IMR-90 (cell line): ENCODE data around the gene ATF4. TPM values are rescaled to one million over a fixed set of nuclear protein-coding genes. Genes with fewer than 3 reads are reported as not detected.

Experiments used
- ATAC-seq: fragments of 200-7000 bp; cut with Tn5 transposase; 2 replicates; pipeline ENCODE4 v1.9.1; 2020; ENCODE audit warnings: low read depth, mild to moderate bottlenecking, moderate library complexity
- BruUV-seq: library from RNA; stranded (reverse); fragments of 400-500 nt; replicated peaks from 2 replicates; lab custom pipeline; 2021; lab: Mats Ljungman, UMichigan
- CTCF ChIA-PET: fragments of 300-600 bp; formaldehyde crosslinking; extraction: SDS; loops from one replicate; lab custom pipeline; 2021; ENCODE audit warnings: antibody characterized with exemption; lab: Yijun Ruan, JAX
- POLR2A ChIA-PET: fragments of 300-600 bp; sonication (Branson Sonifier 250); formaldehyde crosslinking; loops from one replicate; lab custom pipeline; 2022; ENCODE audit warnings: antibody characterized with exemption; ENCODE audit not compliant: unreplicated experiment; lab: Charles Lee
- DNase-seq: peaks from one replicate; pipeline ENCODE4 v3.0.0; 2013
- H2AFZ ChIP-seq: replicated peaks from 2 replicates; pipeline ENCODE3; 2013; ENCODE audit warnings: low read length, mild to moderate bottlenecking; ENCODE audit not compliant: poor library complexity
- H2AK5ac ChIP-seq: 2 replicates; pipeline ENCODE4 v1.6.1; 2013; ENCODE audit warnings: low read depth, low read length, inconsistent platforms
- H2AK9ac ChIP-seq: replicated peaks from 2 replicates; pipeline ENCODE3; 2013; ENCODE audit warnings: mild to moderate bottlenecking, low read depth, low read length, moderate library complexity; ENCODE audit not compliant: poor library complexity
- H2BK120ac ChIP-seq: 2 replicates; pipeline ENCODE4 v1.6.1; 2013; ENCODE audit warnings: low read depth, low read length, inconsistent platforms
- H2BK15ac ChIP-seq: 3 replicates; pipeline ENCODE4 v1.6.1; 2013; ENCODE audit warnings: low read depth, low read length, inconsistent platforms
- H2BK20ac ChIP-seq: 2 replicates; pipeline ENCODE4 v1.6.1; 2013; ENCODE audit warnings: low read depth, mild to moderate bottlenecking, inconsistent platforms, low read length, moderate library complexity
- H2BK5ac ChIP-seq: 2 replicates; pipeline ENCODE4 v1.6.1; 2013; ENCODE audit warnings: mild to moderate bottlenecking, low read depth, low read length, inconsistent platforms; ENCODE audit not compliant: poor library complexity, severe bottlenecking
- H3K14ac ChIP-seq: replicated peaks from 2 replicates; pipeline ENCODE4 v1.6.1; 2013; ENCODE audit warnings: low read depth, low read length, inconsistent platforms
- H3K18ac ChIP-seq: 2 replicates; pipeline ENCODE4 v1.6.1; 2013; ENCODE audit warnings: low read depth, low read length, control low read depth
- H3K23ac ChIP-seq: 2 replicates; pipeline ENCODE4 v1.6.1; 2013; ENCODE audit warnings: low read depth, low read length, inconsistent platforms
- H3K27ac ChIP-seq: 2 replicates; pipeline ENCODE4 v1.5.1; 2013; ENCODE audit warnings: mild to moderate bottlenecking, control low read depth, low read length; ENCODE audit not compliant: insufficient read depth
- H3K27me3 ChIP-seq: 2 replicates; pipeline ENCODE4 v1.6.1; 2013; ENCODE audit warnings: low read length; ENCODE audit not compliant: control insufficient read depth, insufficient read depth
- H3K36me3 ChIP-seq: 2 replicates; pipeline ENCODE4 v1.6.1; 2013; ENCODE audit warnings: low read length, mixed read lengths; ENCODE audit not compliant: control insufficient read depth, insufficient read depth
- H3K4ac ChIP-seq: 2 replicates; pipeline ENCODE4 v1.6.1; 2013; ENCODE audit warnings: low read depth, low read length, inconsistent platforms
- H3K4me1 ChIP-seq: 2 replicates; pipeline ENCODE4 v1.6.1; 2013; ENCODE audit warnings: low read length, mixed read lengths; ENCODE audit not compliant: control insufficient read depth, insufficient read depth
- H3K4me2 ChIP-seq: 2 replicates; pipeline ENCODE4 v1.6.1; 2013; ENCODE audit warnings: low read depth, mild to moderate bottlenecking, control low read depth, low read length, moderate library complexity
- H3K4me3 ChIP-seq: 2 replicates; pipeline ENCODE4 v1.5.1; 2013; ENCODE audit warnings: low read depth, mild to moderate bottlenecking, control low read depth, low read length, moderate library complexity; ENCODE audit not compliant: insufficient read depth
- H3K56ac ChIP-seq: 2 replicates; pipeline ENCODE4 v1.6.1; 2013; ENCODE audit warnings: low read length, inconsistent platforms; ENCODE audit not compliant: insufficient read depth; ENCODE audit errors: extremely low read depth
- H3K79me1 ChIP-seq, 2 experiments: 2 replicates each; pipeline ENCODE4 v1.6.1; 2013; ENCODE audit warnings: low read length in 2 of 2, inconsistent platforms in 1 of 2, low read depth in 1 of 2
- H3K9ac ChIP-seq: 2 replicates; pipeline ENCODE4 v1.6.1; 2013; ENCODE audit warnings: low read depth, low read length, control low read depth
- H3K9me1 ChIP-seq: 2 replicates; pipeline ENCODE4 v1.6.1; 2013; ENCODE audit warnings: low read length, inconsistent platforms; ENCODE audit not compliant: insufficient read depth
- H3K9me3 ChIP-seq: 2 replicates; pipeline ENCODE4 v1.6.1; 2013; ENCODE audit warnings: low read length; ENCODE audit not compliant: control insufficient read depth, insufficient read depth
- H4K20me1 ChIP-seq: 2 replicates; pipeline ENCODE4 v1.6.1; 2013; ENCODE audit warnings: low read length, inconsistent platforms; ENCODE audit not compliant: insufficient read depth
- H4K5ac ChIP-seq: 2 replicates; pipeline ENCODE4 v1.6.1; 2013; ENCODE audit warnings: mild to moderate bottlenecking, low read depth, low read length, control low read depth
- H4K8ac ChIP-seq, 2 experiments: 2 replicates each; pipeline ENCODE4 v1.6.1; 2013; ENCODE audit warnings: low read depth in 2 of 2, low read length in 2 of 2, control low read depth in 1 of 2, inconsistent platforms in 1 of 2
- H4K91ac ChIP-seq: 2 replicates; pipeline ENCODE4 v1.6.1; 2013; ENCODE audit warnings: low read depth, low read length, inconsistent platforms; ENCODE audit not compliant: insufficient read depth
- BHLHE40 ChIP-seq: fragments of 150-350 bp; IDR thresholded peaks from 2 replicates; pipeline ENCODE4 v1.6.1; 2016; ENCODE audit warnings: mild to moderate bottlenecking, low read depth, low read length
- CEBPB ChIP-seq: IDR thresholded peaks from 2 replicates; pipeline ENCODE4 v1.6.1; 2012; ENCODE audit warnings: low read depth, low read length, improper control_type of control experiment
- CHD1 ChIP-seq: IDR thresholded peaks from 2 replicates; pipeline ENCODE4 v1.6.1; 2012; ENCODE audit warnings: low read depth, low read length, improper control_type of control experiment
- CTCF ChIP-seq: conservative IDR thresholded peaks from 2 replicates; pipeline ENCODE4 v1.5.1; 2012; ENCODE audit warnings: mild to moderate bottlenecking, low read depth, low read length, improper control_type of control experiment
- ELK1 ChIP-seq: fragments of 150-350 bp; IDR thresholded peaks from 2 replicates; pipeline ENCODE4 v1.6.1; 2016; ENCODE audit warnings: low read depth, mild to moderate bottlenecking, low read length, moderate library complexity, borderline replicate concordance
- FOS ChIP-seq: fragments of 150-350 bp; IDR thresholded peaks from 2 replicates; pipeline ENCODE4 v1.6.1; 2016; ENCODE audit warnings: low read depth, low read length
- MAFK ChIP-seq: IDR thresholded peaks from 2 replicates; pipeline ENCODE4 v1.6.1; 2012; ENCODE audit warnings: low read depth, low read length, improper control_type of control experiment
- MAZ ChIP-seq: IDR thresholded peaks from 2 replicates; pipeline ENCODE4 v1.6.1; 2012; ENCODE audit warnings: low read depth, mild to moderate bottlenecking, low read length, improper control_type of control experiment, moderate library complexity, borderline replicate concordance
- MXI1 ChIP-seq: IDR thresholded peaks from 2 replicates; pipeline ENCODE4 v1.6.1; 2012; ENCODE audit warnings: low read depth, mild to moderate bottlenecking, low read length, moderate library complexity, borderline replicate concordance
- NFE2L2 ChIP-seq: fragments of 150-350 bp; IDR thresholded peaks from 2 replicates; pipeline ENCODE4 v1.6.1; 2016; ENCODE audit warnings: low read depth, mild to moderate bottlenecking, low read length
- POLR2A ChIP-seq: IDR thresholded peaks from 2 replicates; pipeline ENCODE4 v1.6.1; 2012; ENCODE audit warnings: mild to moderate bottlenecking, low read depth, low read length
- RAD21 ChIP-seq: IDR thresholded peaks from 2 replicates; pipeline ENCODE4 v1.6.1; 2012; ENCODE audit warnings: low read length, improper control_type of control experiment
- RCOR1 ChIP-seq: IDR thresholded peaks from 2 replicates; pipeline ENCODE4 v1.6.1; 2012; ENCODE audit warnings: mild to moderate bottlenecking, low read length, improper control_type of control experiment; ENCODE audit not compliant: insufficient replicate concordance
- RFX5 ChIP-seq: IDR thresholded peaks from 2 replicates; pipeline ENCODE4 v1.8.0; 2012; ENCODE audit warnings: low read depth, mild to moderate bottlenecking, low read length, moderate library complexity
- SMC3 ChIP-seq: fragments of 150-350 bp; IDR thresholded peaks from 2 replicates; pipeline ENCODE4 v1.6.1; 2016; ENCODE audit warnings: low read depth, mild to moderate bottlenecking, antibody characterized with exemption, low read length, moderate library complexity
- USF2 ChIP-seq: fragments of 150-350 bp; IDR thresholded peaks from 2 replicates; pipeline ENCODE4 v1.6.1; 2017; ENCODE audit warnings: mild to moderate bottlenecking, antibody characterized with exemption, low read length, low read depth
- WGBS, 2 experiments: methylation state at CpG; one replicate each; pipeline versions ENCODE4 v1.1.5 to v1.1.7; 2013; ENCODE audit warnings: missing lambda C conversion rate in 2 of 2; ENCODE audit not compliant: insufficient read length in 1 of 2; ENCODE audit errors: extremely low coverage in 2 of 2; 5-methylcytosine and 5-hydroxymethylcytosine counted together
- dilution Hi-C: fragments of 300-500 bp; cut with HindIII; formaldehyde crosslinking; loops from one replicate; pipeline ENCODE4 v1.14.3; 2018; ENCODE audit warnings: low sequenced_read_pairs; ENCODE audit not compliant: unreplicated experiment
- in situ Hi-C: fragments of 300-500 bp; cut with MboI; formaldehyde crosslinking; loops from 3 replicates; pipeline ENCODE4 v1.14.3; 2019; ENCODE audit warnings: low sequenced_read_pairs, inconsistent platforms, mixed read lengths
- intact Hi-C: fragments of 100-400 bp; cut with micrococcal nuclease; formaldehyde crosslinking; loops from 2 replicates; pipeline ENCODE4 v1.10.0; 2022
- polyA plus RNA-seq, 3 experiments: library from polyadenylated mRNA; depleted of rRNA; stranded (reverse); fragments of >200 nt; gene quantifications; 2 replicates each; pipeline ENCODE4 v1.2.3, GENCODE V29; 2012; ENCODE audit warnings: low replicate concordance in 1 of 3
- total RNA-seq: library from RNA; depleted of rRNA; stranded (reverse); fragments of >200 nt; gene quantifications from 2 replicates; pipeline ENCODE4 v1.2.3, GENCODE V29; 2012

The ATF4 gene
- total and polyA plus RNA-seq, 2 of the 4 experiments (the other 2 are of a cell fraction): 148 to 662 TPM

DNA sequence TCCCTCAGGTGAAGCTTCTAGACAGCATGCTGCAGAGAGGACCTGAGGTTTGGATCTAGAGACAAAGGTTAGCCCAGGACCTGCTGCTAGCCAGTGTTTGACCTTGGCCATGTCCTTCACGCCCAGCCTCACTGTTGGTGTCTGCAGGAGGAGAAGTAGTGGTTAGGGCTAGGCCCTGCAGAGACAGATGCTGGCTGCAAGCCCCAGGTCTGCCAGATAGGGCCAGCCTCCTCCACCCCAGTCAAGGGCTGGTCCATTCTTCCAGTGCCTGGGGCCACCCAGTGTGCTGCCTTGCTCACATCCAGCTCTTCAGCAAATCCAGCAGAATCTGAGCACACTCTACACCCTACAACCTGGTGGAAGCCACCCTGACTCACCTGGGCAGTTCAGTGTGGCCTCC, 39.8 kb upstream of the ATF4 start:
- no peak overlapping the region for H3K56ac ChIP-seq
- peaks cover 9% of the 10 kb centered on the region; the same call in 1 of the 2 replicates for H3K9me1 ChIP-seq
- no peak for ATAC-seq
- peaks cover under 1% of the 10 kb centered on the region; the same call in 1 of the 2 replicates for H3K4me1 ChIP-seq
- ChIA-PET POLR2A (no interaction called here), CTCF (no interaction called here)
- DNase-seq: no peak
- H3K4me3 ChIP-seq: no peak overlapping the region
- no peak overlapping the region for H3K27ac ChIP-seq
- H3K36me3 ChIP-seq: no peaks in the 10 kb centered on the region
- no peak overlapping the region for H3K9ac ChIP-seq
- no peak overlapping the region for H4K8ac ChIP-seq
- peaks cover 10% of the 10 kb centered on the region for H3K27me3 ChIP-seq
- no peak overlapping the region for H2BK120ac ChIP-seq
- no peak overlapping the region for H3K18ac ChIP-seq
- no peak overlapping the region for H3K23ac ChIP-seq
- in situ Hi-C loops (no loop called here), dilution Hi-C loops (no loop called here), intact Hi-C loops (no loop called here)
- no peak overlapping the region for H2BK20ac ChIP-seq
- H4K20me1 ChIP-seq: no peaks in the 10 kb centered on the region
- H2AK5ac ChIP-seq: no peak overlapping the region
- no peaks in the 10 kb centered on the region for H3K9me3 ChIP-seq
- no peak overlapping the region for H3K14ac ChIP-seq
- H3K4me2 ChIP-seq: no peak overlapping the region
- no TSS peak for BruUV-seq
- H3K4ac ChIP-seq: no peak overlapping the region
- no peak overlapping the region for H4K91ac ChIP-seq
- H2AFZ ChIP-seq: peak overlapping the region; percentile 43
- no peak for TF ChIP-seq CHD1
- no peak for TF ChIP-seq MAZ
- no peak for TF ChIP-seq CEBPB
- no peak for TF ChIP-seq CTCF
- no peak for TF ChIP-seq MAFK
- no peak for TF ChIP-seq MXI1
- TF ChIP-seq POLR2A: no peak
- TF ChIP-seq FOS: no peak
- TF ChIP-seq RAD21: no peak
- no peak for TF ChIP-seq SMC3
- TF ChIP-seq RFX5: no peak
- no peak for TF ChIP-seq BHLHE40
- no peak for TF ChIP-seq ELK1
- no peak for TF ChIP-seq USF2
- TF ChIP-seq RCOR1: no peak
- no peak for TF ChIP-seq NFE2L2
- no CpG with 5 or more reads among the region's 1 CpG for WGBS, 2 experiments
- H4K5ac ChIP-seq: no peak overlapping the region
- no peaks in the 10 kb centered on the region for H3K79me1 ChIP-seq
- no peak overlapping the region for H2BK5ac ChIP-seq
- H2AK9ac ChIP-seq: no peak overlapping the region
- no peak overlapping the region for H2BK15ac ChIP-seq
